IMR-90 (cell line): ENCODE measurements around the gene ATP5F1D. TPM values are rescaled to one million over a fixed set of nuclear protein-coding genes. Genes with fewer than 3 reads are reported as not detected.

Source experiments
- ATAC-seq: fragments of 200-7000 bp; cut with Tn5 transposase; 2 replicates; pipeline ENCODE4 v1.9.1; 2020; ENCODE audit warnings: low read depth, mild to moderate bottlenecking, moderate library complexity
- BruUV-seq: library from RNA; stranded (reverse); fragments of 400-500 nt; replicated peaks from 2 replicates; lab custom pipeline; 2021; lab: Mats Ljungman, UMichigan
- CTCF ChIA-PET: fragments of 300-600 bp; formaldehyde crosslinking; extraction: SDS; loops from one replicate; lab custom pipeline; 2021; ENCODE audit warnings: antibody characterized with exemption; lab: Yijun Ruan, JAX
- POLR2A ChIA-PET: fragments of 300-600 bp; sonication (Branson Sonifier 250); formaldehyde crosslinking; loops from one replicate; lab custom pipeline; 2022; ENCODE audit warnings: antibody characterized with exemption; ENCODE audit not compliant: unreplicated experiment; lab: Charles Lee
- DNase-seq: peaks from one replicate; pipeline ENCODE4 v3.0.0; 2013
- H2AFZ ChIP-seq: replicated peaks from 2 replicates; pipeline ENCODE3; 2013; ENCODE audit warnings: low read length, mild to moderate bottlenecking; ENCODE audit not compliant: poor library complexity
- H2AK5ac ChIP-seq: 2 replicates; pipeline ENCODE4 v1.6.1; 2013; ENCODE audit warnings: low read depth, low read length, inconsistent platforms
- H2AK9ac ChIP-seq: replicated peaks from 2 replicates; pipeline ENCODE3; 2013; ENCODE audit warnings: mild to moderate bottlenecking, low read depth, low read length, moderate library complexity; ENCODE audit not compliant: poor library complexity
- H2BK120ac ChIP-seq: 2 replicates; pipeline ENCODE4 v1.6.1; 2013; ENCODE audit warnings: low read depth, low read length, inconsistent platforms
- H2BK15ac ChIP-seq: 3 replicates; pipeline ENCODE4 v1.6.1; 2013; ENCODE audit warnings: low read depth, low read length, inconsistent platforms
- H2BK20ac ChIP-seq: 2 replicates; pipeline ENCODE4 v1.6.1; 2013; ENCODE audit warnings: low read depth, mild to moderate bottlenecking, inconsistent platforms, low read length, moderate library complexity
- H2BK5ac ChIP-seq: 2 replicates; pipeline ENCODE4 v1.6.1; 2013; ENCODE audit warnings: mild to moderate bottlenecking, low read depth, low read length, inconsistent platforms; ENCODE audit not compliant: poor library complexity, severe bottlenecking
- H3K14ac ChIP-seq: replicated peaks from 2 replicates; pipeline ENCODE4 v1.6.1; 2013; ENCODE audit warnings: low read depth, low read length, inconsistent platforms
- H3K18ac ChIP-seq: 2 replicates; pipeline ENCODE4 v1.6.1; 2013; ENCODE audit warnings: low read depth, low read length, control low read depth
- H3K23ac ChIP-seq: 2 replicates; pipeline ENCODE4 v1.6.1; 2013; ENCODE audit warnings: low read depth, low read length, inconsistent platforms
- H3K27ac ChIP-seq: 2 replicates; pipeline ENCODE4 v1.5.1; 2013; ENCODE audit warnings: mild to moderate bottlenecking, control low read depth, low read length; ENCODE audit not compliant: insufficient read depth
- H3K27me3 ChIP-seq: 2 replicates; pipeline ENCODE4 v1.6.1; 2013; ENCODE audit warnings: low read length; ENCODE audit not compliant: control insufficient read depth, insufficient read depth
- H3K36me3 ChIP-seq: 2 replicates; pipeline ENCODE4 v1.6.1; 2013; ENCODE audit warnings: low read length, mixed read lengths; ENCODE audit not compliant: control insufficient read depth, insufficient read depth
- H3K4ac ChIP-seq: 2 replicates; pipeline ENCODE4 v1.6.1; 2013; ENCODE audit warnings: low read depth, low read length, inconsistent platforms
- H3K4me1 ChIP-seq: 2 replicates; pipeline ENCODE4 v1.6.1; 2013; ENCODE audit warnings: low read length, mixed read lengths; ENCODE audit not compliant: control insufficient read depth, insufficient read depth
- H3K4me2 ChIP-seq: 2 replicates; pipeline ENCODE4 v1.6.1; 2013; ENCODE audit warnings: low read depth, mild to moderate bottlenecking, control low read depth, low read length, moderate library complexity
- H3K4me3 ChIP-seq: 2 replicates; pipeline ENCODE4 v1.5.1; 2013; ENCODE audit warnings: low read depth, mild to moderate bottlenecking, control low read depth, low read length, moderate library complexity; ENCODE audit not compliant: insufficient read depth
- H3K56ac ChIP-seq: 2 replicates; pipeline ENCODE4 v1.6.1; 2013; ENCODE audit warnings: low read length, inconsistent platforms; ENCODE audit not compliant: insufficient read depth; ENCODE audit errors: extremely low read depth
- H3K79me1 ChIP-seq, 2 experiments: 2 replicates each; pipeline ENCODE4 v1.6.1; 2013; ENCODE audit warnings: low read length in 2 of 2, inconsistent platforms in 1 of 2, low read depth in 1 of 2
- H3K9ac ChIP-seq: 2 replicates; pipeline ENCODE4 v1.6.1; 2013; ENCODE audit warnings: low read depth, low read length, control low read depth
- H3K9me1 ChIP-seq: 2 replicates; pipeline ENCODE4 v1.6.1; 2013; ENCODE audit warnings: low read length, inconsistent platforms; ENCODE audit not compliant: insufficient read depth
- H3K9me3 ChIP-seq: 2 replicates; pipeline ENCODE4 v1.6.1; 2013; ENCODE audit warnings: low read length; ENCODE audit not compliant: control insufficient read depth, insufficient read depth
- H4K20me1 ChIP-seq: 2 replicates; pipeline ENCODE4 v1.6.1; 2013; ENCODE audit warnings: low read length, inconsistent platforms; ENCODE audit not compliant: insufficient read depth
- H4K5ac ChIP-seq: 2 replicates; pipeline ENCODE4 v1.6.1; 2013; ENCODE audit warnings: mild to moderate bottlenecking, low read depth, low read length, control low read depth
- H4K8ac ChIP-seq, 2 experiments: 2 replicates each; pipeline ENCODE4 v1.6.1; 2013; ENCODE audit warnings: low read depth in 2 of 2, low read length in 2 of 2, control low read depth in 1 of 2, inconsistent platforms in 1 of 2
- H4K91ac ChIP-seq: 2 replicates; pipeline ENCODE4 v1.6.1; 2013; ENCODE audit warnings: low read depth, low read length, inconsistent platforms; ENCODE audit not compliant: insufficient read depth
- BHLHE40 ChIP-seq: fragments of 150-350 bp; IDR thresholded peaks from 2 replicates; pipeline ENCODE4 v1.6.1; 2016; ENCODE audit warnings: mild to moderate bottlenecking, low read depth, low read length
- CHD1 ChIP-seq: IDR thresholded peaks from 2 replicates; pipeline ENCODE4 v1.6.1; 2012; ENCODE audit warnings: low read depth, low read length, improper control_type of control experiment
- ELK1 ChIP-seq: fragments of 150-350 bp; IDR thresholded peaks from 2 replicates; pipeline ENCODE4 v1.6.1; 2016; ENCODE audit warnings: low read depth, mild to moderate bottlenecking, low read length, moderate library complexity, borderline replicate concordance
- FOS ChIP-seq: fragments of 150-350 bp; IDR thresholded peaks from 2 replicates; pipeline ENCODE4 v1.6.1; 2016; ENCODE audit warnings: low read depth, low read length
- MAZ ChIP-seq: IDR thresholded peaks from 2 replicates; pipeline ENCODE4 v1.6.1; 2012; ENCODE audit warnings: low read depth, mild to moderate bottlenecking, low read length, improper control_type of control experiment, moderate library complexity, borderline replicate concordance
- MXI1 ChIP-seq: IDR thresholded peaks from 2 replicates; pipeline ENCODE4 v1.6.1; 2012; ENCODE audit warnings: low read depth, mild to moderate bottlenecking, low read length, moderate library complexity, borderline replicate concordance
- NFE2L2 ChIP-seq: fragments of 150-350 bp; IDR thresholded peaks from 2 replicates; pipeline ENCODE4 v1.6.1; 2016; ENCODE audit warnings: low read depth, mild to moderate bottlenecking, low read length
- POLR2A ChIP-seq: IDR thresholded peaks from 2 replicates; pipeline ENCODE4 v1.6.1; 2012; ENCODE audit warnings: mild to moderate bottlenecking, low read depth, low read length
- RAD21 ChIP-seq: IDR thresholded peaks from 2 replicates; pipeline ENCODE4 v1.6.1; 2012; ENCODE audit warnings: low read length, improper control_type of control experiment
- RCOR1 ChIP-seq: IDR thresholded peaks from 2 replicates; pipeline ENCODE4 v1.6.1; 2012; ENCODE audit warnings: mild to moderate bottlenecking, low read length, improper control_type of control experiment; ENCODE audit not compliant: insufficient replicate concordance
- SMC3 ChIP-seq: fragments of 150-350 bp; IDR thresholded peaks from 2 replicates; pipeline ENCODE4 v1.6.1; 2016; ENCODE audit warnings: low read depth, mild to moderate bottlenecking, antibody characterized with exemption, low read length, moderate library complexity
- USF2 ChIP-seq: fragments of 150-350 bp; IDR thresholded peaks from 2 replicates; pipeline ENCODE4 v1.6.1; 2017; ENCODE audit warnings: mild to moderate bottlenecking, antibody characterized with exemption, low read length, low read depth
- WGBS, 2 experiments: methylation state at CpG; one replicate each; pipeline versions ENCODE4 v1.1.5 to v1.1.7; 2013; ENCODE audit warnings: missing lambda C conversion rate in 2 of 2; ENCODE audit not compliant: insufficient read length in 1 of 2; ENCODE audit errors: extremely low coverage in 2 of 2; 5-methylcytosine and 5-hydroxymethylcytosine counted together
- dilution Hi-C: fragments of 300-500 bp; cut with HindIII; formaldehyde crosslinking; loops from one replicate; pipeline ENCODE4 v1.14.3; 2018; ENCODE audit warnings: low sequenced_read_pairs; ENCODE audit not compliant: unreplicated experiment
- in situ Hi-C: fragments of 300-500 bp; cut with MboI; formaldehyde crosslinking; loops from 3 replicates; pipeline ENCODE4 v1.14.3; 2019; ENCODE audit warnings: low sequenced_read_pairs, inconsistent platforms, mixed read lengths
- intact Hi-C: fragments of 100-400 bp; cut with micrococcal nuclease; formaldehyde crosslinking; loops from 2 replicates; pipeline ENCODE4 v1.10.0; 2022
- polyA plus RNA-seq, 3 experiments: library from polyadenylated mRNA; depleted of rRNA; stranded (reverse); fragments of >200 nt; gene quantifications; 2 replicates each; pipeline ENCODE4 v1.2.3, GENCODE V29; 2012; ENCODE audit warnings: low replicate concordance in 1 of 3
- total RNA-seq: library from RNA; depleted of rRNA; stranded (reverse); fragments of >200 nt; gene quantifications from 2 replicates; pipeline ENCODE4 v1.2.3, GENCODE V29; 2012

The ATP5F1D gene
- total and polyA plus RNA-seq, 2 of the 4 experiments (the other 2 are of a cell fraction) = 7.3 to 140 TPM

GRCh38 chr19:1238369-1239303 lies 2.9 kb upstream of the ATP5F1D start:
- intact Hi-C loops (no loop called here), in situ Hi-C loops (no loop called here), dilution Hi-C loops (no loop called here)
- H3K9ac ChIP-seq = peak overlapping the region; percentile 49; the same call in 1 of the 2 replicates
- peak overlapping the region; percentile 98 for H2AK9ac ChIP-seq
- H3K27me3 ChIP-seq = no peaks in the 10 kb centered on the region
- H2BK15ac ChIP-seq = 0 out of 3 replicates have a peak overlapping the region, but pooled peaks have one; percentile 43
- peak overlapping the region; percentile 75 for H2AK5ac ChIP-seq
- TF ChIP-seq USF2 (no peak), ELK1 (no peak), FOS (no peak), RCOR1 (no peak), MAZ (no peak), BHLHE40 (no peak), CHD1 (no peak), NFE2L2 (no peak), POLR2A (no peak), SMC3 (no peak), MXI1 (no peak), RAD21 (no peak)
- H2BK120ac ChIP-seq = no peak overlapping the region; the same call in 1 of the 2 replicates
- WGBS, 2 experiments = 59% methylated on average over 23 of the region's 34 CpGs; no CpG with 5 or more reads in 1 of the 2 experiments
- peaks cover 14 to 36% of the 10 kb centered on the region in 2 experiments for H3K79me1 ChIP-seq
- H3K9me3 ChIP-seq = no peaks in the 10 kb centered on the region
- H3K4me3 ChIP-seq = peak overlapping the region; percentile 94
- peaks cover 23% of the 10 kb centered on the region for H3K4me1 ChIP-seq
- H2AFZ ChIP-seq = peak overlapping the region; percentile 89
- H3K23ac ChIP-seq = no peak overlapping the region
- no peak overlapping the region for H2BK20ac ChIP-seq
- H3K56ac ChIP-seq = no peak overlapping the region
- H3K27ac ChIP-seq = peak overlapping the region; percentile 34; the same call in 1 of the 2 replicates
- H3K14ac ChIP-seq = no peak overlapping the region
- peak overlapping the region in 1 of 2 experiments; percentile 70; a peak in 1 of 4 replicates for H4K8ac ChIP-seq
- peak overlapping the region; percentile 29 for H2BK5ac ChIP-seq
- POLR2A ChIA-PET = interaction anchor here (0.7 kb wide), 1 partner anchor 30 kb away, joined by 5 read pairs; the partner anchor contains the start of gene CIRBP
- peaks cover 21% of the 10 kb centered on the region; the same call in 1 of the 2 replicates for H3K36me3 ChIP-seq
- no peaks in the 10 kb centered on the region for H3K9me1 ChIP-seq
- H3K4ac ChIP-seq = peak overlapping the region; percentile 65
- H4K20me1 ChIP-seq = peaks cover 20% of the 10 kb centered on the region
- no peak overlapping the region for H3K18ac ChIP-seq
- no TSS peak for BruUV-seq
- H4K5ac ChIP-seq = no peak overlapping the region
- peak overlapping the region; percentile 26 for H4K91ac ChIP-seq
- H3K4me2 ChIP-seq = peak overlapping the region; percentile 65; the same call in 1 of the 2 replicates
- CTCF ChIA-PET = interaction anchor here (2.0 kb wide), 1 partner anchor 126 kb away, joined by 7 read pairs; no protein-coding TSS in a partner anchor
- DNase-seq (no peak), ATAC-seq (no peak)
